SK-N-SH (cell line): ENCODE measurements around the gene MTCL3.

Experiments
- CTCF ChIA-PET: fragments of 300-600, 350-600 bp; formaldehyde crosslinking; extraction: SDS; loops from one replicate; lab custom pipeline; 2021; lab: Yijun Ruan, JAX
- POLR2A ChIA-PET: fragments of 350-600 bp; sonication (Branson Sonifier 250); formaldehyde crosslinking; extraction: SDS; loops from one replicate; lab custom pipeline; 2020; ENCODE audit warnings: antibody characterized with exemption, inconsistent platforms; lab: Yijun Ruan, JAX
- DNase-seq: peaks from one replicate; pipeline ENCODE4 v3.0.0; 2012
- H2AFZ ChIP-seq: fragments of 200-600 bp; sonication (generic); 2 replicates; pipeline ENCODE4 v1.8.1; 2016; ENCODE audit warnings: antibody characterized with exemption, mild to moderate bottlenecking, low read depth
- H3F3A ChIP-seq: fragments of 200-600 bp; sonication (generic); replicated peaks from 2 replicates; pipeline ENCODE3; 2016; ENCODE audit warnings: antibody characterized with exemption, mild to moderate bottlenecking; ENCODE audit not compliant: insufficient read depth
- H3K27ac ChIP-seq, 2 experiments: fragments of 200-500 bp in 1 of 2; fragments of 200-600 bp in 1 of 2; sonication (Bioruptor generic) in 1 of 2; sonication (generic), shearing (Covaris generic) in 1 of 2; 2 replicates each; pipeline versions ENCODE4 v1.5.1 to v1.6.1; 2014 to 2016; ENCODE audit warnings: low read depth in 2 of 2, inconsistent platforms in 1 of 2, low read length in 1 of 2, mild to moderate bottlenecking in 1 of 2, mixed read lengths in 1 of 2
- H3K27me3 ChIP-seq: fragments of 200-600 bp; sonication (generic), shearing (Covaris generic); 2 replicates; pipeline ENCODE4 v1.6.1; 2016; ENCODE audit warnings: mixed run types; ENCODE audit not compliant: insufficient read depth
- H3K36me3 ChIP-seq, 2 experiments: fragments of 200-500 bp in 1 of 2; fragments of 200-600 bp in 1 of 2; sonication (Bioruptor generic) in 1 of 2; sonication (generic) in 1 of 2; replicated peaks in 1 of 2; 2 replicates each; pipeline versions ENCODE3 to v1.5.1; 2014 to 2016; ENCODE audit warnings: low read length in 1 of 2, mild to moderate bottlenecking in 1 of 2; ENCODE audit not compliant: insufficient read depth in 2 of 2, control insufficient read depth in 1 of 2
- H3K4me1 ChIP-seq, 2 experiments: fragments of 200-500 bp in 1 of 2; fragments of 200-600 bp in 1 of 2; sonication (Bioruptor generic) in 1 of 2; sonication (generic), shearing (Covaris generic) in 1 of 2; 2 replicates each; pipeline versions ENCODE4 v1.5.1 to v1.6.1; 2014 to 2016; ENCODE audit warnings: low read depth in 1 of 2, low read length in 1 of 2, mixed run types in 1 of 2; ENCODE audit not compliant: insufficient read depth in 2 of 2, control insufficient read depth in 1 of 2
- H3K4me2 ChIP-seq: fragments of 200-600 bp; sonication (generic), shearing (Covaris generic); 2 replicates; pipeline ENCODE4 v1.6.1; 2017; ENCODE audit warnings: mixed run types
- H3K4me3 ChIP-seq, 2 experiments: fragments of 200-500 bp in 1 of 2; fragments of 200-600 bp in 1 of 2; sonication (Bioruptor generic) in 1 of 2; sonication (generic), shearing (Covaris generic) in 1 of 2; 2 replicates each; pipeline versions ENCODE4 v1.5.1 to v1.8.1; 2014 to 2016; ENCODE audit warnings: low read depth in 2 of 2, inconsistent platforms in 1 of 2, low read length in 1 of 2, mild to moderate bottlenecking in 1 of 2, mixed read lengths in 1 of 2, moderate library complexity in 1 of 2
- H3K79me2 ChIP-seq: fragments of 200-600 bp; sonication (generic); 2 replicates; pipeline ENCODE4 v1.8.1; 2017; ENCODE audit warnings: mild to moderate bottlenecking; ENCODE audit not compliant: insufficient read depth
- H3K9ac ChIP-seq: fragments of 200-600 bp; sonication (generic); 2 replicates; pipeline ENCODE4 v1.6.1; 2017; ENCODE audit warnings: mixed run types
- H3K9me2 ChIP-seq: fragments of 200-600 bp; sonication (generic); 2 replicates; pipeline ENCODE4 v1.6.1; 2017; ENCODE audit warnings: mixed run types
- H3K9me3 ChIP-seq: fragments of 200-600 bp; sonication (generic); 2 replicates; pipeline ENCODE4 v1.6.1; 2017; ENCODE audit warnings: mixed run types, mild to moderate bottlenecking, moderate library complexity
- H4K20me1 ChIP-seq: fragments of 200-600 bp; sonication (generic); 2 replicates; pipeline ENCODE4 v1.6.1; 2017; ENCODE audit warnings: mild to moderate bottlenecking, mixed run types; ENCODE audit not compliant: insufficient read depth
- CHD2 ChIP-seq: fragments of 150-350 bp; IDR thresholded peaks from 2 replicates; pipeline ENCODE4 v1.6.1; 2018; ENCODE audit warnings: low read length; ENCODE audit not compliant: partially characterized antibody
- ELF1 ChIP-seq: IDR thresholded peaks from 2 replicates; pipeline ENCODE4 v1.4.0; 2012
- EP300 ChIP-seq, 2 experiments: IDR thresholded peaks; 2 replicates each; pipeline versions ENCODE4 v1.4.0 to v1.6.1; 2012; ENCODE audit warnings: borderline replicate concordance in 1 of 2, low read depth in 1 of 2, low read length in 1 of 2
- FOSL2 ChIP-seq: IDR thresholded peaks from 2 replicates; pipeline ENCODE4 v1.4.0; 2012; ENCODE audit warnings: low read depth, mild to moderate bottlenecking, moderate library complexity, borderline replicate concordance
- GABPA ChIP-seq: IDR thresholded peaks from 2 replicates; pipeline ENCODE4 v1.4.0; 2012; ENCODE audit warnings: low read depth, mild to moderate bottlenecking
- GATA2 ChIP-seq: sonication (generic); formaldehyde crosslinking; IDR thresholded peaks from 2 replicates; pipeline ENCODE4 v1.5.0; 2020; ENCODE audit warnings: mild to moderate bottlenecking, missing genetic modification reagents
- JUND ChIP-seq: IDR thresholded peaks from 2 replicates; pipeline ENCODE4 v1.4.0; 2012
- MEF2A ChIP-seq: IDR thresholded peaks from 2 replicates; pipeline ENCODE4 v1.4.0; 2012; ENCODE audit warnings: low read depth, borderline replicate concordance
- NRF1 ChIP-seq: IDR thresholded peaks from 2 replicates; pipeline ENCODE4 v1.6.1; 2012; ENCODE audit warnings: low read depth, mild to moderate bottlenecking, low read length
- RCOR1 ChIP-seq: fragments of 150-350 bp; IDR thresholded peaks from 2 replicates; pipeline ENCODE4 v1.6.1; 2017; ENCODE audit warnings: antibody characterized with exemption, low read length
- RFX5 ChIP-seq: IDR thresholded peaks from 2 replicates; pipeline ENCODE4 v1.6.1; 2012; ENCODE audit warnings: mild to moderate bottlenecking, improper control_type of control experiment, low read length
- SMC3 ChIP-seq: IDR thresholded peaks from 2 replicates; pipeline ENCODE4 v1.6.1; 2012; ENCODE audit warnings: low read depth, low read length, improper control_type of control experiment
- TEAD4 ChIP-seq: IDR thresholded peaks from 2 replicates; pipeline ENCODE4 v1.4.0; 2012; ENCODE audit warnings: mild to moderate bottlenecking, borderline replicate concordance; ENCODE audit not compliant: insufficient read depth
- USF1 ChIP-seq: IDR thresholded peaks from 2 replicates; pipeline ENCODE4 v1.4.0; 2012; ENCODE audit warnings: low read depth, borderline replicate concordance
- YY1 ChIP-seq: IDR thresholded peaks from 2 replicates; pipeline ENCODE4 v1.4.0; 2012; ENCODE audit warnings: low read depth, mild to moderate bottlenecking
- WGBS: methylation state at CpG from one replicate; pipeline ENCODE4 v1.1.6; 2017; ENCODE audit warnings: low lambda C conversion rate; 5-methylcytosine and 5-hydroxymethylcytosine counted together

Gene MTCL3

GRCh38 chr6:127471379-127472255 is 47.5 kb downstream of the MTCL3 start (continued):
- TF ChIP-seq RCOR1 (no peak), SMC3 (no peak), YY1 (no peak), MEF2A (no peak)

DNA sequence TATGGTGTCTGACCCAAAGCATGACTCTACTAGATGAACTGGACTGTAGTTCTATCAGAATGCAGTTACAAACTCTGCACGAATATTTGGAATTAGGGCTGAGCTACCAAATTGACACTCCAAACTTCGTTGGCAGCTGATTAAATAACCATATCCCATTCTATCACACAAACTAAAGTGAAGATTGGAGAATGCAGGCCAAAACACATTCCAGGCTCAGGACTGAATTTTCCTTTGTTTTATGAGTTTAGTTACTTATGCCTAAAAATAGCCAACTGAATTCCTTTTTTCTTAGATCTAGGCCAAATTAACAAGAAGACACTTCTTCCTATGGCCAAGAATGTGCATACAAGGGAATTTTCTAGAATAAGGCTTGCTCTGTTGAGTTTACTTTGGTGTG is 50.2 kb downstream of the MTCL3 start:
- Histone ChIP-seq H3K4me1 (peaks cover 0 to 4% of the 10 kb centered on the region in 2 experiments; a peak in 1 of 4 replicates), H3K27ac (no peak overlapping the region), H4K20me1 (peaks cover 4% of the 10 kb centered on the region), H3K4me2 (no peak overlapping the region), H2AFZ (no peak overlapping the region), H3F3A (peaks cover 4% of the 10 kb centered on the region), H3K79me2 (no peaks in the 10 kb centered on the region), H3K27me3 (no peaks in the 10 kb centered on the region), H3K36me3 (peaks cover 11 to 45% of the 10 kb centered on the region in 2 experiments)
- 100% methylated on average over 2 of the region's 2 CpGs for WGBS
- no peak for TF ChIP-seq JUND
- TF ChIP-seq, all 33 proteins: peak for 0
- H3K4me3 ChIP-seq, result no peak overlapping the region
- H3K9ac ChIP-seq, result no peak overlapping the region
- POLR2A ChIA-PET, result no interaction called here
- no peaks in the 10 kb centered on the region for H3K9me2 ChIP-seq
- CTCF ChIA-PET, result interaction anchor here (1.1 to 3.7 kb wide), 2 partner anchors 30 to 48 kb away, joined by 3 to 18 read pairs; no protein-coding TSS in a partner anchor
- H3K9me3 ChIP-seq, result no peaks in the 10 kb centered on the region
- no peak for DNase-seq

- Histone ChIP-seq H3F3A (peaks cover 10% of the 10 kb centered on the region), H3K36me3 (peaks cover 0 to 25% of the 10 kb centered on the region in 2 experiments), H3K27me3 (no peaks in the 10 kb centered on the region), H4K20me1 (peaks cover 4% of the 10 kb centered on the region)
- no peak for TF ChIP-seq EP300 (IDR thresholded peaks at IDR 0.05; ENCODE audit: borderline replicate concordance in 1 of 2, low read depth in 1 of 2, low read length in 1 of 2)
- no peak for TF ChIP-seq GATA2
- TF ChIP-seq USF1, result no peak
- no peak for TF ChIP-seq GABPA
- TF ChIP-seq ELF1, result no peak
- TF ChIP-seq FOSL2, result no peak
- TF ChIP-seq NRF1, result no peak
- TF ChIP-seq SMC3, result no peak
- TF ChIP-seq TEAD4, result no peak
- no peak for TF ChIP-seq RFX5
- TF ChIP-seq CHD2, result no peak
- TF ChIP-seq, all 33 proteins: peak for 0
- Histone ChIP-seq H3K9ac (no peak overlapping the region), H2AFZ (no peak overlapping the region), H3K4me2 (no peak overlapping the region), H3K4me3 (no peak overlapping the region), H3K27ac (no peak overlapping the region), H3K4me1 (peaks cover 0 to 4% of the 10 kb centered on the region in 2 experiments; a peak in 1 of 4 replicates), H3K79me2 (no peaks in the 10 kb centered on the region), H3K9me3 (no peaks in the 10 kb centered on the region), H3K9me2 (no peaks in the 10 kb centered on the region)
- WGBS, result 94% methylated on average over 5 of the region's 5 CpGs
- DNase-seq, result no peak
- ChIA-PET CTCF (interaction anchor here (0.8 to 7.5 kb wide), 8 partner anchors 11 to 82 kb away, joined by 3 to 67 read pairs (median 6); no protein-coding TSS in a partner anchor), POLR2A (interaction anchor here (1.4 to 1.9 kb wide), 2 partner anchors 49 to 53 kb away, joined by 4 to 9 read pairs; partner anchors contain the start of gene MTCL3)
These were observed 52.7 kb downstream of the MTCL3 start for GRCh38 chr6:127466416-127466815.
